GM10266 (cell line): ENCODE data around the gene GPR89B.

Experiments
- DNase-seq: peaks from one replicate; pipeline ENCODE4 v3.0.0; 2012; ENCODE audit errors: extremely low spot score
- TF ChIP-seq, protein P1 (sequence below): IDR thresholded peaks from 2 replicates; pipeline ENCODE4 v1.5.1; 2012; ENCODE audit warnings: mild to moderate bottlenecking, low read depth; ENCODE audit not compliant: control insufficient read depth, insufficient read depth; ENCODE audit errors: missing control alignments

GPR89B gene

DNA sequence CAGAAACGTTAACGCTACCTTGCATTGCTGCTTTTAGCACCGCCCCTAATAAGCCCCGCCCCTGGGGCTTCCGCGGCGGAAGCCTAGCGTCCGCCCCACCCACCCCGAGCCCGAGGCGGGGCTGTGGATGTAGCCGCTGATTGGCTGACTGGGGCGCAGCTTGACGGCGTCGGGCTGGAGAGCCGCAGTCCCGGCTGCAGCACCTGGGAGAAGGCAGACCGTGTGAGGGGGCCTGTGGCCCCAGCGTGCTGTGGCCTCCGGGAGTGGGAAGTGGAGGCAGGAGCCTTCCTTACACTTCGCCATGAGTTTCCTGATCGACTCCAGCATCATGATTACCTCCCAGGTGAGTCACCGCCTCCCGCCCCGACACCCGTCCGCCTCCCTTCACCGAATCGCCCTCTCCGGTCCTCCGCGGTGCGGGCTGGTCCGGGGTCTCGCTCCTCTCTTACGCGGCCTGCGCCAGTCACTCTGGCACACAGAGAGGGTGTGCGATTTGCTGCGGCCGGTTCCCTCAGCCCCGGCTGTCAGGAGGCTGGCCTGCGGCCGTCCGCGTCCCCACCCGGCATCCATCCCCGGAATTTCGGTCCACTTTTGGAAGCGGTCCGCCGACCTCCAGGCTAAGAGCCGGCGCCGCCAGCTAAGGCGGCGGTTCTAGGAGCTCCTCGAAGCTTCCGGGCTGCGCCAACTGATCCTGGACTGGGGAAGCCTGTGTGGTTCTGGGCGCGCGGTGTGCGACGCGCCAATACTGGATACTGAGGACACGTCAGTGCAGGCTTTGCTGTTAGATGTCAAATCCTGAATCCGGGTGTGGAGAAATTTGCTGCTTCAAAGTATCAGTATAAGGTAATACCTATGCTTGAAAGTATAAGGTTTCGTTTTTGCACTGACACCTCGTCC, at the start of gene GPR89B:
Gene GPR89B (plus strand): TSS at position 185 of the 897 bp plus-strand sequence. CDS start 117 bp downstream, at position 302.
- peak; percentile 83 for DNase-seq

DNA sequence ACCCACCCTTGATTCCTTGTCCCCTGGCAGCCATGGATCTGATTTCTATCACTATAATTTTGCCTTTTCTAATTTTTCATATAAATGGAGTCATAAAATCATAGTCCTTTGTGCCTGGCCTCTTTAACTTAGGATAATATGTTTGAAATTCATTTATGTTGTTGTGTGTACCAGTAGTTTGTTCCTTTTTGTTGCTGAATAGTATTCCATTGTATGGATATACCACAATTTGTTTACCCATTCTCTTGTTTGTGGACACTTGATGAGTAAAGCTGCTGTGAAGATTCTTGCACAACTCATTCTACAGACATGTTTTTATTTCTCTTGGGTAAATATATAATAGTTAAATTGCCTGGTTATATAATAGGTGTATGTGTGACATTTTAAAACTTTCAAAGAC, 48.3 kb upstream of the GPR89B start:
- DNase-seq = no peak
- TF ChIP-seq, protein P1, sequence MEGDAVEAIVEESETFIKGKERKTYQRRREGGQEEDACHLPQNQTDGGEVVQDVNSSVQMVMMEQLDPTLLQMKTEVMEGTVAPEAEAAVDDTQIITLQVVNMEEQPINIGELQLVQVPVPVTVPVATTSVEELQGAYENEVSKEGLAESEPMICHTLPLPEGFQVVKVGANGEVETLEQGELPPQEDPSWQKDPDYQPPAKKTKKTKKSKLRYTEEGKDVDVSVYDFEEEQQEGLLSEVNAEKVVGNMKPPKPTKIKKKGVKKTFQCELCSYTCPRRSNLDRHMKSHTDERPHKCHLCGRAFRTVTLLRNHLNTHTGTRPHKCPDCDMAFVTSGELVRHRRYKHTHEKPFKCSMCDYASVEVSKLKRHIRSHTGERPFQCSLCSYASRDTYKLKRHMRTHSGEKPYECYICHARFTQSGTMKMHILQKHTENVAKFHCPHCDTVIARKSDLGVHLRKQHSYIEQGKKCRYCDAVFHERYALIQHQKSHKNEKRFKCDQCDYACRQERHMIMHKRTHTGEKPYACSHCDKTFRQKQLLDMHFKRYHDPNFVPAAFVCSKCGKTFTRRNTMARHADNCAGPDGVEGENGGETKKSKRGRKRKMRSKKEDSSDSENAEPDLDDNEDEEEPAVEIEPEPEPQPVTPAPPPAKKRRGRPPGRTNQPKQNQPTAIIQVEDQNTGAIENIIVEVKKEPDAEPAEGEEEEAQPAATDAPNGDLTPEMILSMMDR = no peak

DNA sequence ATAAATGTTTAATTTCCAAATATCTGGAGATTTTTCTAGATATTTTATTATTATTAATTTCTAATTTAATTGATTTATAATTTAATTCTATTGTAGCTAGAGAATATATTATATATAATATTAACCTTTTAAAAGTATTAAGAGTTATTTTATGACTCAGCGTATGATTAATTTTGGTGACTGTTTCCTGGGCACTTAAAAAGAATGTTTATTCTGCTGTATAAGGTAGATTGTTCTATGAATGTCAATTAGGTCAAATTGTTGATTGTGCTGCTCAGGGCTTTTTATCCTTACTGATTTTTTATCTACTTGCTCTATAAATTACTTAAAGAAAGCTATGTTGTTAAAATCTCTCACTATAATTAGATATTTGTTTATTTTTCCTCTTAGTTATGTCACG, 45.7 kb upstream of the GPR89B start:
- DNase-seq = no peak
- TF ChIP-seq, protein P1 = no peak

DNA sequence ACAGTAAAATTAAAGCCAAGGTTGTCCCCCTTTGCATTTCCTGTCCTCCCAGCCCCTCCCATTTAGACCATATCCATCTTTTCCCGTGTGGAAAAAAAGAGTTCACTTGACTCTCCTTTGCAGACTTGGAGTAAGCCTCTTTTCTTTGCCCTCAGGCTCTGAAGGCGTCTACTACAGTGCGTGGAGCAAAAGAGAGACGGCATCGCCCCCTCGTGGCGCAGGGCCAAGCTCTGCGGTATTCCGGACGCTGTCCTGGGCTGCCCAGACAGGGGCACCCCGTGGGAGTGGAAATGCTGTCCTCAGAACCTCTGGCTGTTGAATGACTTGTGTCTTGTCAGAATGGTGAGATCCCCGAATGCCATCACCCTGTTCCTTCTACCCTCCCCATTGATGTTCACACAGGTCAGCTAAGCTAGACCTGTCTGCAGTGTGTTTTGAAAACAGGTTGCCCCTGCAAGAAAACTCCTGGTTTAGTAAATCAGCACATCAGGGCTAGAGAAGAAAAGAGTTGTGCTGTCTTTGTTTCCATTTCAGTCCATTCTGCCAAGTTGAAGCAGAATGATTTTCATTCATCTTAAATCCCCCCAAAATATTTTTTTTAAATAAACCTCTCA, 37.9 kb upstream of the GPR89B start:
- TF ChIP-seq, protein P1 = peak; percentile 78

DNA sequence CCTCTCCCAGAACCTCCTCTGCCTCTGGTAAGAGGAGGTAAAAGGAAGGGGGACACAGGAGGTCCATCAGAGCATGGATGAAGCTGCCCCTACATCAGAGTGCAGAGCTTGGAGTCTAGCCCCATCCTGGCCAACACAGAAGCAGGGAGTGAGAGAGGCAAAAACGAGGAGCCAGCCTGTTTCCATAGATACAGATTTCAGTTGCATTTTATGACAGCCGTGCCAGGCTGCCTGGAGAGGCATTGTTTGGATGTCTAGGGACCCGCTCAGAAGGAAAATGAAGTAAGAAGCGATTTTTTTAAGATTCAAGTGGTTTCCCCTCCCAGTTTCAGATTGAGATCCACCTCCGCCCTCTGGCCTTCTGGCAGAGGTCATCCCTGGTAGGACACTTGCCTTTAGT, 37.1 kb upstream of the GPR89B start:
- DNase-seq = no peak
- TF ChIP-seq, protein P1 = no peak

More for the DNA sequence above, 37.9 kb upstream of the GPR89B start:
- DNase-seq = peak; percentile 54

DNA sequence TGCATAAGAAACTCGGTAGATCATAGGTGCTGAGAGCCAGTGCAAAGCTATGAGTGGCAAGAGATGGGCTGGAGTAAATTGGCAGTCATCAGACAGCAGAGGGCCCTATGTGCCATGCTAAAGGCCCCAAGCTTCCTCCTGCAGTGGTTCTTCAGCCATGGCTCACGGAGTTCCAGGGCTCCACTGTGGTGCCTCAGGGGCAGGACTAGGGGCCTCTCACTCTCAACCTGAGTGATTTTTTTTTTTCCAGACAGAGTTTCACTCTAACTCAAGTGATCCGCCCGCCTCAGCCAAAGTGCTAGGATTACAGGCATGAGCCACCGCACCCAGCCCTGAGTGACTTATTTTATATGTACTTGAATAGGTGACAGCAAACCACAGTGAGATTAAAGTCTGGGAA, 36.0 kb upstream of the GPR89B start:
- TF ChIP-seq, protein P1 = peak; percentile 42
- DNase-seq = no peak

DNA sequence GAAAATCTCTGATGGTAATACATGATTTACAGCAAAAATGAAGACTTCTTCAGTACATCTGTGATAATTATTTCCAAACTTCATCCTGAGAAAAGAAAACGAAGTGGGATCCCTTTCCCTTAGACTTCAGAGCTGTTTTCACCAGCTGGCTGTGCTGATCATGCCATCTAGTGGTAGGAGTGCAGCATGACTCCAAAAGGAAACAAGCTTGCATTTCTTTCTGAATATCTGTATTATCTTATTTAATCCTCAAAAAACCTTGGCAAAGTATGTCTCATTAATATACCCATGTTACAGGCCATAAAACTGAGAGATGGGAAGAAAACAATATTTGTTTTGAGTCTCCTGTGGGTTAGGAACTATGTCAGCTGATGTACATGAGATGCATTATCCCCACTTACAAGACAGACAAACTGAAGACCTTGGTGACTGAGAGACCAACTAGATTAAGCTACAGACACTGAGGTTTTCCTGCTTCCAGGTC, 35.4 kb upstream of the GPR89B start:
- DNase-seq = peak; percentile 48
- TF ChIP-seq, protein P1 = peak; percentile 96
